PFSK-1 (cell line): Measurements from ENCODE around the gene TK2.

ENCODE experiments used
- FOXP2 ChIP-seq: optimal IDR thresholded peaks from 2 replicates; pipeline ENCODE3; 2011; ENCODE audit warnings: borderline replicate concordance, control low read depth, inconsistent platforms; ENCODE audit not compliant: insufficient read depth; ENCODE audit errors: extremely low read length, extremely low read depth
- POLR2AphosphoS5 ChIP-seq: IDR thresholded peaks from 2 replicates; pipeline ENCODE4 v1.6.1; 2012; ENCODE audit warnings: low read depth, mild to moderate bottlenecking, control low read depth, low read length, moderate library complexity
- SIN3A ChIP-seq: IDR thresholded peaks from 2 replicates; pipeline ENCODE4 v1.6.1; 2012; ENCODE audit warnings: mild to moderate bottlenecking, low read length, moderate library complexity, borderline replicate concordance; ENCODE audit not compliant: insufficient read depth
- TAF1 ChIP-seq: IDR thresholded peaks from 2 replicates; pipeline ENCODE4 v1.6.1; 2012; ENCODE audit warnings: low read length, control low read depth, borderline replicate concordance; ENCODE audit not compliant: insufficient read depth
- TF ChIP-seq, protein P1 (sequence below), 2 experiments: IDR thresholded peaks; 2 replicates each; pipeline versions ENCODE4 v1.6.1 to v1.8.0; 2011 to 2012; ENCODE audit warnings: low read depth in 2 of 2, low read length in 2 of 2, control low read depth in 1 of 2, inconsistent platforms in 1 of 2, mild to moderate bottlenecking in 1 of 2, moderate library complexity in 1 of 2; ENCODE audit not compliant: insufficient read depth in 1 of 2

Gene TK2

DNA sequence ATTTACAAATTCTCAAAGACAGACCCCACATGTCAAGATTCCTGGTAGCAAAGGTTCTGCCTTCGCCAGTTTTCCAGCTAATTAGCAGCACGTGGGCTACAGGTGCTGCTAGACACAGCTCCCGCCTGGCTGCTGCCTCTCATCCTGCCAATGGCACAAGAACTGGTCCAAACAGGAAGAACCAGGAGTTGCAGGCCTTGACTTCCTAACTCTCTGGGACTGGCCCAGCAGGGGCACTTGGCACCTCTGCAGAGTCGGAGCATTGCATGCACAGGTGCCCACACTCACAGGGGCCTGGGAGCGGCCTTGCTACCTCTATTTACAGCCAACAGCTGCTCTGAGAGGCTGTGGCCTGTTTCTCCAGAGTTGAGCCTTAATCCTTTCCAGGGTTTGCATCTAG lies 39.6 kb downstream of the TK2 start:
- no peak for TF ChIP-seq SIN3A
- TF ChIP-seq POLR2AphosphoS5: no peak

DNA sequence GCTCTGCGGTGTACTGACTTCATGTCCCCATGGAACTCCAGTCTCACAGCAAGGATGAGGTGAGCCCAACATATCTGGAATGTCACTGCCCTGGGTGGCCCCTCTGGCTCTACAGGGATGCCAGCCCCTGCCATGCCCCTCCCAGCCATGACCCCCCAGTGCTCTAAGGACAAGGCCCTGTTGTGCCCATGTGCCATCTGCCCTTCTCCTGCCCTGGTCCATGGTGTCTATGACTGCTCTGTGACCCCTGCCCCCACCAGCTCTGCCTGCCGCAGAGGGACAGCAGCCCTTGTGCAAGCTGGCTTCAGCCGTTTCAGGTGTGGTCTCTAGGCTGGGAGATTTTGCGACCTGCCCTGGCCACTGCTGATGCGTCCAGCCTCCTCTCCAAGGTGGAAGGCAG lies 40.3 kb downstream of the TK2 start:
- TF ChIP-seq, protein P1, sequence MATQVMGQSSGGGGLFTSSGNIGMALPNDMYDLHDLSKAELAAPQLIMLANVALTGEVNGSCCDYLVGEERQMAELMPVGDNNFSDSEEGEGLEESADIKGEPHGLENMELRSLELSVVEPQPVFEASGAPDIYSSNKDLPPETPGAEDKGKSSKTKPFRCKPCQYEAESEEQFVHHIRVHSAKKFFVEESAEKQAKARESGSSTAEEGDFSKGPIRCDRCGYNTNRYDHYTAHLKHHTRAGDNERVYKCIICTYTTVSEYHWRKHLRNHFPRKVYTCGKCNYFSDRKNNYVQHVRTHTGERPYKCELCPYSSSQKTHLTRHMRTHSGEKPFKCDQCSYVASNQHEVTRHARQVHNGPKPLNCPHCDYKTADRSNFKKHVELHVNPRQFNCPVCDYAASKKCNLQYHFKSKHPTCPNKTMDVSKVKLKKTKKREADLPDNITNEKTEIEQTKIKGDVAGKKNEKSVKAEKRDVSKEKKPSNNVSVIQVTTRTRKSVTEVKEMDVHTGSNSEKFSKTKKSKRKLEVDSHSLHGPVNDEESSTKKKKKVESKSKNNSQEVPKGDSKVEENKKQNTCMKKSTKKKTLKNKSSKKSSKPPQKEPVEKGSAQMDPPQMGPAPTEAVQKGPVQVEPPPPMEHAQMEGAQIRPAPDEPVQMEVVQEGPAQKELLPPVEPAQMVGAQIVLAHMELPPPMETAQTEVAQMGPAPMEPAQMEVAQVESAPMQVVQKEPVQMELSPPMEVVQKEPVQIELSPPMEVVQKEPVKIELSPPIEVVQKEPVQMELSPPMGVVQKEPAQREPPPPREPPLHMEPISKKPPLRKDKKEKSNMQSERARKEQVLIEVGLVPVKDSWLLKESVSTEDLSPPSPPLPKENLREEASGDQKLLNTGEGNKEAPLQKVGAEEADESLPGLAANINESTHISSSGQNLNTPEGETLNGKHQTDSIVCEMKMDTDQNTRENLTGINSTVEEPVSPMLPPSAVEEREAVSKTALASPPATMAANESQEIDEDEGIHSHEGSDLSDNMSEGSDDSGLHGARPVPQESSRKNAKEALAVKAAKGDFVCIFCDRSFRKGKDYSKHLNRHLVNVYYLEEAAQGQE (IDR thresholded peaks at IDR 0.05; ENCODE audit: insufficient read depth in 1 of 2, low read depth in 2 of 2, low read length in 2 of 2): no peak
- TF ChIP-seq SIN3A: no peak
- no peak for TF ChIP-seq FOXP2
- no peak for TF ChIP-seq TAF1
- no peak for TF ChIP-seq POLR2AphosphoS5

DNA sequence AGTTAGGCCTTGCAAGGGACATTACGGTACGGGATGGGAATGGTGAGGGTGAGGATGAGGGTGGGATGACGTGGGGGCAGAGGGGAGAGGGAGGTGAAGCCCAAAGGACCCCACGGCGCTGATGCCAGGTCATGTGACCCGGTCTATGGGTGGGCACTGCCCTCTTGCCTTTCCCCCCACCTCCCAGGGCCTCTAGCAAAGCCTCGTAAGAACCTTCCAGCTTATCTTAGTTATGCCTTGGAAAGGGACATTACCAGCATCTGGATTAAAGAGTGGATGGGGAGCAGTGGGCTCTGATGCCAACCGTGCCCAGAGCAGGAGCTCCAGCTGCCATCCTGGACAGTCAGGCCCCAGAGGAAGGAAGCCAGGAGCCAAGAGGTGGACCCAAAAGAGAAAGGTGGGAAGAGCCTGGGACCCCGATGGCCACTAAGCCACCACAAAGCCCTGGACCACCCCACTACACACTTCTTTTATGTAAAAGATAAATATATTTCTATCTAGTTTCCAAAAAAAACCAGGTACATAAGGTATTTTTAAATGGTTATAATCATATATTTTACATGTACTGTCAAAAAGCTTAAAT lies 40.9 kb downstream of the TK2 start:
- TF ChIP-seq TAF1: no peak
- TF ChIP-seq POLR2AphosphoS5: no peak
- TF ChIP-seq FOXP2: no peak
- TF ChIP-seq, protein P1 (IDR thresholded peaks at IDR 0.05; ENCODE audit: insufficient read depth in 1 of 2, low read depth in 2 of 2, low read length in 2 of 2): no peak
- no peak for TF ChIP-seq SIN3A

DNA sequence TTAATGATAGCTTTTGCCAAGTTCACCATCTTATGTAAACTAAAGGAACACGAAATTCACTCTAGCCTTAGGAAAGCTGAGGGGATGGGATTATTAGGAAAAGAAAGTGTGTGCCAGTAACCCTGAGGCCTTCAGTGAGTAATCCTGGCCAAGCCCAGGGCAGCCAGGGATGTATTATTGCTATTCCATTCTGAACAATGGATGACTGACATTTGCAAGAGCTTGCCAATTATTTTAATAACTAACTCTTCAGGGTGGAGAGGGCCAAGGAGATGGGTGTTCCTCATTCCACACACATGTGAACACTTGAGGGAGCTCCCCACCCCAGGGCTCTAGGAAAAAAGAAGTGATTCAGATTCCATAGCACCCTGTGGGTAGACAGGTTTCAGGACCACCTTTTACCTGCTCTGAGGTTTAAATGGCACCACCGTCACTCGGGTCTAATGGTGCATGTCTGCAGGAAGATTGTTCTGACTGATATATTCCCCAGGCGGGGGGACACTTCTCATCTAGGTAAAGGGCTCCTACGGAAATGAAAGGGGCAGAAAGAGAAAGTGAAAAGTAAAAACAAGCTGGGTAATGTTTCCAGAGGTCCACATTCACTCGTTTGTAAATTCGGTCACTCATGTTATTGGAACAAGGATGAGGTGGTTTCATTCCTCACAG lies 41.5 kb downstream of the TK2 start:
- no peak for TF ChIP-seq POLR2AphosphoS5

DNA sequence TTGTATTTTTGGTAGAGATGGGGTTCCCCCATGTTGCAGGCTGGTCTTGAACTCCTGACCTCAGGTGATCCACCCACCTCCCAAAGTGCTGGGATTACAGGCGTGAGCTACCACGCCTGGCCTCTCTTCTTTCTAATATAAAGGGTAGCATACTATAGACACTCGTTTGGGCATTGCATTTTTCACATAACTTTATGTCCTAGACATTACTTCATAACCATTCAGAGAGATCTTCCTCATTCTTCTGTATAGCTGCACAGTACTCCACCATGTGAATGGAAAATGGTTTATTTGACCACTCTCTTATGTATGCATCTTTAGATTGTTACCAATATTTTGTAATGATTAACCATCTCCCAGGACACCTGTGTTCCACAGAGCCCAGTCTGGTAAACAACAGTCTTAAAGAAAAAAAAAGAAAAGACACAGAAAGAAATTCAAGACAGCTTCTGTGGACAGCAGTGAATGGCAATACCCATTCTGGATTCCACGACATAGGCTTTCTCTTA lies 42.1 kb downstream of the TK2 start:
- no peak for TF ChIP-seq FOXP2
- TF ChIP-seq SIN3A: no peak
- no peak for TF ChIP-seq TAF1
- TF ChIP-seq, protein P1 (IDR thresholded peaks at IDR 0.05; ENCODE audit: insufficient read depth in 1 of 2, low read depth in 2 of 2, low read length in 2 of 2): no peak
- no peak for TF ChIP-seq POLR2AphosphoS5

DNA sequence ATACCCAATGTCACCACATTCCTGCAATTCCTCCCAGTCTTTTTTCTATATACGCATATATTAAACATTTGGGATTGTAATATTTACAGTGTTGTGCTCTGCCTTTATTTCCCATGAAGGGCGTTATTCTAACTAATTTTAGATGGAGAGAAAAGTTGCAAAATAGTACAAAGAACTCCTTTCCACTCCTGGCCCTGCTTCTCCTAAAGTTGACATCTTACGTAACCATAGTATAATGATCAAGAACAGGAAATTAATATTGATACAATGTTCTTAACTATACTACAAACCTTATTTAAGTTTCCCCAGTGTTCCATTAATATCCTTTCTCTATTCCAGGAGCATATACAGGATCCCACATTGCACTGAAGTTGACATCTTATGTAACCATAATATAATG lies 46.3 kb downstream of the TK2 start:
- no peak for TF ChIP-seq FOXP2
- no peak for TF ChIP-seq TAF1
- TF ChIP-seq, protein P1 (IDR thresholded peaks at IDR 0.05; ENCODE audit: insufficient read depth in 1 of 2, low read depth in 2 of 2, low read length in 2 of 2): no peak
- TF ChIP-seq SIN3A: no peak
- no peak for TF ChIP-seq POLR2AphosphoS5
